Measurements from ENCODE around the gene DCBLD1. TPM values are rescaled to one million over a fixed set of nuclear protein-coding genes. Genes with fewer than 3 reads are reported as not detected.

DCBLD1 gene
- total RNA-seq, 1 donor from 2014 or later: 0.31 TPM

- peaks cover 62% of the 10 kb centered on the region for H3K36me3 Mint-ChIP-seq (ENCODE audit: low read depth)
- no peaks in the 10 kb centered on the region for H3K9me3 Mint-ChIP-seq
- no peak overlapping the region for H3K27ac Mint-ChIP-seq
- CTCF ChIA-PET: no interaction called here
- TF ChIP-seq CTCF (IDR thresholded peaks at IDR 0.05): no peak
- H3K4me1 Mint-ChIP-seq: peaks cover 2% of the 10 kb centered on the region
- POLR2A ChIA-PET: no interaction called here
- DNase-seq: no peak
- H3K4me3 Mint-ChIP-seq: no peak overlapping the region
- H3K27me3 Mint-ChIP-seq: no peaks in the 10 kb centered on the region
- ATAC-seq (ENCODE audit: low read depth): no peak
- intact Hi-C loops (cut with micrococcal nuclease): no loop called here
These were observed 90.7 kb downstream of the DCBLD1 start for GRCh38 chr6:117573006-117573680.

GRCh38 chr6:117574198-117574597, 91.7 kb downstream of the DCBLD1 start:
- POLR2A ChIA-PET: interaction anchor here (0.7 kb wide), 1 partner anchor 17 kb away, joined by 4 read pairs; no protein-coding TSS in a partner anchor
- CTCF ChIA-PET: no interaction called here

GRCh38 chr6:117585647-117586046, 103.2 kb downstream of the DCBLD1 start:
- H3K27ac Mint-ChIP-seq: no peak overlapping the region

More at GRCh38 chr6:117574198-117574597, 91.7 kb downstream of the DCBLD1 start:
- intact Hi-C loops (cut with micrococcal nuclease): no loop called here
- no peak for TF ChIP-seq CTCF (IDR thresholded peaks at IDR 0.05)
- Mint-ChIP-seq H3K4me3 (no peak overlapping the region), H3K27me3 (no peaks in the 10 kb centered on the region), H3K27ac (no peak overlapping the region), H3K9me3 (no peaks in the 10 kb centered on the region), H3K36me3 (ENCODE audit: low read depth) (peaks cover 59% of the 10 kb centered on the region), H3K4me1 (peaks cover 3% of the 10 kb centered on the region)
- ATAC-seq (ENCODE audit: low read depth): no peak
- DNase-seq: no peak

GRCh38 chr6:117590447-117590846, 108.0 kb downstream of the DCBLD1 start:
- H3K9me3 Mint-ChIP-seq: no peaks in the 10 kb centered on the region
- no peak for DNase-seq
- H3K27ac Mint-ChIP-seq: no peak overlapping the region
- TF ChIP-seq CTCF (IDR thresholded peaks at IDR 0.05): no peak
- H3K27me3 Mint-ChIP-seq: no peaks in the 10 kb centered on the region
- peaks cover 26% of the 10 kb centered on the region for H3K36me3 Mint-ChIP-seq (ENCODE audit: low read depth)
- peaks cover 12% of the 10 kb centered on the region for H3K4me1 Mint-ChIP-seq
- intact Hi-C loops (cut with micrococcal nuclease): no loop called here
- no peak overlapping the region for H3K4me3 Mint-ChIP-seq
- CTCF ChIA-PET: no interaction called here
- POLR2A ChIA-PET: interaction anchor here (0.6 kb wide), 1 partner anchor 17 kb away, joined by 4 read pairs; no protein-coding TSS in a partner anchor
- ATAC-seq (ENCODE audit: low read depth): no peak

More at GRCh38 chr6:117585647-117586046, 103.2 kb downstream of the DCBLD1 start:
- Mint-ChIP-seq H3K4me3 (no peak overlapping the region), H3K4me1 (peaks cover 5% of the 10 kb centered on the region), H3K9me3 (no peaks in the 10 kb centered on the region), H3K27me3 (no peaks in the 10 kb centered on the region), H3K36me3 (ENCODE audit: low read depth) (peaks cover 27% of the 10 kb centered on the region)
- ATAC-seq (ENCODE audit: low read depth) (no peak), DNase-seq (no peak)
- intact Hi-C loops (cut with micrococcal nuclease): loop anchor here (2.0 kb wide), 1 partner anchor 15 kb away; no protein-coding TSS in a partner anchor
- no peak for TF ChIP-seq CTCF (IDR thresholded peaks at IDR 0.05)
- ChIA-PET POLR2A (no interaction called here), CTCF (interaction anchor here (0.7 to 0.9 kb wide), 2 partner anchors 29 to 35 kb away, joined by 3 read pairs; no protein-coding TSS in a partner anchor)

- H3K27ac Mint-ChIP-seq: no peak overlapping the region
- no peaks in the 10 kb centered on the region for H3K27me3 Mint-ChIP-seq
- ChIA-PET CTCF (no interaction called here), POLR2A (no interaction called here)
- peaks cover 18% of the 10 kb centered on the region for H3K4me1 Mint-ChIP-seq
- no peak for ATAC-seq (ENCODE audit: low read depth)
- H3K9me3 Mint-ChIP-seq: no peaks in the 10 kb centered on the region
- intact Hi-C loops (cut with micrococcal nuclease): no loop called here
- no peak for TF ChIP-seq CTCF (IDR thresholded peaks at IDR 0.05)
- H3K36me3 Mint-ChIP-seq (ENCODE audit: low read depth): peaks cover 33% of the 10 kb centered on the region
- no peak for DNase-seq
- no peak overlapping the region for H3K4me3 Mint-ChIP-seq
These were observed 108.9 kb downstream of the DCBLD1 start for GRCh38 chr6:117591405-117591804.

All from activated B cell treated with CpG ODN at 0.5 μM for 24 hours (primary cell).